ENCODE measurements around the gene MBD3L4.
"Not testable (repeated sequence)": the region's sequence is repeated elsewhere in the genome, so short reads cannot be mapped to it uniquely, and the experiment has no call there.

DNA sequence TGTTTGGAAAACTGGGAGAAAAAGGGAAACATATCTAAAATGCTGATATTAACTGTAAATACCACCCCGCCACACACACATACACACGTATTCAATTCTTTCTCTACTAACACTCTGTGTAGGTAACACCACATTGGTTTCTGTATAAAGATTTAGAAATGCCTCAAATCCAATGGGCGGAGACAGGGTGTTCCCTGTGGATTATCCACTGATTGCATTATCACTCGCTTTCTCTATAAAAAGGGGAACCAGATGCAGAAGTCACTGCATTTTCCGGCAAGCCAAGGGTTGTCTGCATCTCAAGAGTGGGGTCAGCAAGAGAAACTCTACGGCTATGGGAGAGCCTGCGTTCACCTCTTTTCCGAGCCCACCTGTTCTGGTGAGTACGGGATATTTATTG lies 9.7 kb downstream of the MBD3L4 start, which contains the start of gene MBD3L5:
- TF ChIP-seq, protein P1, sequence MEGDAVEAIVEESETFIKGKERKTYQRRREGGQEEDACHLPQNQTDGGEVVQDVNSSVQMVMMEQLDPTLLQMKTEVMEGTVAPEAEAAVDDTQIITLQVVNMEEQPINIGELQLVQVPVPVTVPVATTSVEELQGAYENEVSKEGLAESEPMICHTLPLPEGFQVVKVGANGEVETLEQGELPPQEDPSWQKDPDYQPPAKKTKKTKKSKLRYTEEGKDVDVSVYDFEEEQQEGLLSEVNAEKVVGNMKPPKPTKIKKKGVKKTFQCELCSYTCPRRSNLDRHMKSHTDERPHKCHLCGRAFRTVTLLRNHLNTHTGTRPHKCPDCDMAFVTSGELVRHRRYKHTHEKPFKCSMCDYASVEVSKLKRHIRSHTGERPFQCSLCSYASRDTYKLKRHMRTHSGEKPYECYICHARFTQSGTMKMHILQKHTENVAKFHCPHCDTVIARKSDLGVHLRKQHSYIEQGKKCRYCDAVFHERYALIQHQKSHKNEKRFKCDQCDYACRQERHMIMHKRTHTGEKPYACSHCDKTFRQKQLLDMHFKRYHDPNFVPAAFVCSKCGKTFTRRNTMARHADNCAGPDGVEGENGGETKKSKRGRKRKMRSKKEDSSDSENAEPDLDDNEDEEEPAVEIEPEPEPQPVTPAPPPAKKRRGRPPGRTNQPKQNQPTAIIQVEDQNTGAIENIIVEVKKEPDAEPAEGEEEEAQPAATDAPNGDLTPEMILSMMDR (IDR thresholded peaks at IDR 0.05; ENCODE audit: low read depth, low read length, missing input control), result not testable (repeated sequence)
- TF ChIP-seq TAF1 (conservative IDR thresholded peaks at IDR 0.05); SP1 (IDR thresholded peaks at IDR 0.05); JUND (IDR thresholded peaks at IDR 0.05); EGR1 (IDR thresholded peaks at IDR 0.05; ENCODE audit: low read depth in 2 of 2): not testable (repeated sequence)
- TF ChIP-seq, protein P2, sequence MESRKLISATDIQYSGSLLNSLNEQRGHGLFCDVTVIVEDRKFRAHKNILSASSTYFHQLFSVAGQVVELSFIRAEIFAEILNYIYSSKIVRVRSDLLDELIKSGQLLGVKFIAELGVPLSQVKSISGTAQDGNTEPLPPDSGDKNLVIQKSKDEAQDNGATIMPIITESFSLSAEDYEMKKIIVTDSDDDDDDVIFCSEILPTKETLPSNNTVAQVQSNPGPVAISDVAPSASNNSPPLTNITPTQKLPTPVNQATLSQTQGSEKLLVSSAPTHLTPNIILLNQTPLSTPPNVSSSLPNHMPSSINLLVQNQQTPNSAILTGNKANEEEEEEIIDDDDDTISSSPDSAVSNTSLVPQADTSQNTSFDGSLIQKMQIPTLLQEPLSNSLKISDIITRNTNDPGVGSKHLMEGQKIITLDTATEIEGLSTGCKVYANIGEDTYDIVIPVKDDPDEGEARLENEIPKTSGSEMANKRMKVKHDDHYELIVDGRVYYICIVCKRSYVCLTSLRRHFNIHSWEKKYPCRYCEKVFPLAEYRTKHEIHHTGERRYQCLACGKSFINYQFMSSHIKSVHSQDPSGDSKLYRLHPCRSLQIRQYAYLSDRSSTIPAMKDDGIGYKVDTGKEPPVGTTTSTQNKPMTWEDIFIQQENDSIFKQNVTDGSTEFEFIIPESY (IDR thresholded peaks at IDR 0.05), result not testable (repeated sequence)
- TF ChIP-seq, protein P3, sequence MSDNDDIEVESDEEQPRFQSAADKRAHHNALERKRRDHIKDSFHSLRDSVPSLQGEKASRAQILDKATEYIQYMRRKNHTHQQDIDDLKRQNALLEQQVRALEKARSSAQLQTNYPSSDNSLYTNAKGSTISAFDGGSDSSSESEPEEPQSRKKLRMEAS (IDR thresholded peaks at IDR 0.05), result not testable (repeated sequence)

All from liver (tissue), 3 donors.